Activated CD8-positive, alpha-beta memory T cell treated with anti-CD3 and anti-CD28 coated beads for 36 hours (primary cell): ENCODE data around the gene KRTAP5-5. TPM values are rescaled to one million over a fixed set of nuclear protein-coding genes. Genes with fewer than 3 reads are reported as not detected.

Experiments used
- total RNA-seq, 2 experiments: library from RNA; stranded (reverse); gene quantifications; one replicate each; pipeline ENCODE4 v1.2.3, GENCODE V29; 2021

Gene KRTAP5-5
- total RNA-seq, 2 experiments from 2014 or later = not detected

Other genes with a start within 250 kb of the KRTAP5-5 start
- gene BRSK2, start 239.8 kb upstream of the KRTAP5-5 start, total RNA-seq = 1 to 10 TPM in 1 of 2 experiments, under 1 TPM in 1; 0.71 to 1.3 TPM
- 10 to 100 TPM; 19.5 to 22.0 TPM for gene MOB2, start 143.0 kb upstream of the KRTAP5-5 start, total RNA-seq
- gene DUSP8, start 57.5 kb upstream of the KRTAP5-5 start, total RNA-seq = 1 to 10 TPM; 1.7 to 2.0 TPM
- gene KRTAP5-1, start 44.5 kb upstream of the KRTAP5-5 start, total RNA-seq = not detected
- gene KRTAP5-2, start 31.5 kb upstream of the KRTAP5-5 start, total RNA-seq = not detected
- gene KRTAP5-3, start 21.3 kb upstream of the KRTAP5-5 start, total RNA-seq = not detected
- gene KRTAP5-4, start 7.6 kb upstream of the KRTAP5-5 start, total RNA-seq = not detected
- gene KRTAP5-6, start 67.4 kb downstream of the KRTAP5-5 start, total RNA-seq = not detected
- 1 to 10 TPM in 1 of 2 experiments, under 1 TPM in 1; 0.61 to 1.2 TPM for gene IFITM10, start 120.8 kb downstream of the KRTAP5-5 start, total RNA-seq
- gene CTSD, start 134.2 kb downstream of the KRTAP5-5 start, total RNA-seq = 100 to 1,000 TPM; 104 TPM
- not detected for gene SYT8, start 205.2 kb downstream of the KRTAP5-5 start, total RNA-seq
- under 1 TPM; 0.55 to 0.57 TPM for gene TNNI2, start 209.2 kb downstream of the KRTAP5-5 start, total RNA-seq
- 100 to 1,000 TPM; 254 TPM for gene LSP1, start 223.3 kb downstream of the KRTAP5-5 start, total RNA-seq